PC-9 (cell line): Measurements from ENCODE around the gene TUBB4B. TPM values are rescaled to one million over a fixed set of nuclear protein-coding genes. Genes with fewer than 3 reads are reported as not detected.

Experiments used
- BruUV-seq: library from RNA; stranded (reverse); fragments of 400-500 nt; replicated peaks from 2 replicates; lab custom pipeline; 2021; lab: Mats Ljungman, UMichigan
- CTCF ChIA-PET: fragments of 300-600 bp; sonication (Branson Sonifier 250); formaldehyde crosslinking; loops from one replicate; lab custom pipeline; 2022; ENCODE audit warnings: antibody characterized with exemption; lab: Charles Lee
- POLR2A ChIA-PET: fragments of 300-600 bp; sonication (Branson Sonifier 250); formaldehyde crosslinking; loops from one replicate; lab custom pipeline; 2022; ENCODE audit warnings: antibody characterized with exemption; ENCODE audit not compliant: unreplicated experiment; lab: Charles Lee
- DNase-seq, 2 experiments: peaks; one replicate each; pipeline versions ENCODE4 v3.0.0 to v3.0.0-alpha.2; 2015 to 2022; ENCODE audit warnings: mixed read lengths in 1 of 2
- H2AFZ ChIP-seq: fragments of 200-600 bp; sonication (generic); 2 replicates; pipeline ENCODE4 v1.8.1; 2017; ENCODE audit warnings: antibody characterized with exemption
- H3F3A ChIP-seq: fragments of 200-600 bp; sonication (generic); 2 replicates; pipeline ENCODE4 v1.8.1; 2017; ENCODE audit warnings: antibody characterized with exemption, mild to moderate bottlenecking, low read depth; ENCODE audit not compliant: insufficient read depth
- H3K27ac ChIP-seq: fragments of 200-600 bp; sonication (generic); 2 replicates; pipeline ENCODE4 v1.6.1; 2016; ENCODE audit warnings: mixed run types
- H3K27me3 ChIP-seq: fragments of 200-600 bp; sonication (generic); 2 replicates; pipeline ENCODE4 v1.6.1; 2016; ENCODE audit warnings: low read depth, mixed run types; ENCODE audit not compliant: insufficient read depth
- H3K36me3 ChIP-seq: fragments of 200-600 bp; sonication (generic); 2 replicates; pipeline ENCODE4 v1.6.1; 2016; ENCODE audit warnings: low read depth, mixed run types
- H3K4me1 ChIP-seq: fragments of 200-600 bp; sonication (generic); replicated peaks from 2 replicates; pipeline ENCODE4 v1.6.1; 2016; ENCODE audit warnings: mixed run types; ENCODE audit not compliant: insufficient read depth
- H3K4me2 ChIP-seq: fragments of 200-600 bp; sonication (generic); 2 replicates; pipeline ENCODE4 v1.6.1; 2017; ENCODE audit warnings: mixed run types
- H3K4me3 ChIP-seq: fragments of 200-600 bp; sonication (generic); 2 replicates; pipeline ENCODE4 v1.6.1; 2016; ENCODE audit warnings: mixed run types
- H3K79me2 ChIP-seq: fragments of 200-600 bp; sonication (generic); 2 replicates; pipeline ENCODE4 v1.6.1; 2017; ENCODE audit warnings: low read depth, mixed run types
- H3K9me2 ChIP-seq: fragments of 200-600 bp; sonication (generic); 2 replicates; pipeline ENCODE4 v1.8.1; 2017; ENCODE audit warnings: mild to moderate bottlenecking; ENCODE audit not compliant: insufficient read depth
- H3K9me3 ChIP-seq: fragments of 200-600 bp; sonication (generic); 2 replicates; pipeline ENCODE4 v1.8.1; 2016; ENCODE audit warnings: low read depth; ENCODE audit not compliant: insufficient read depth
- H4K20me1 ChIP-seq: fragments of 200-600 bp; sonication (generic); 2 replicates; pipeline ENCODE4 v1.8.1; 2017; ENCODE audit not compliant: insufficient read depth
- EZH2 ChIP-seq: fragments of 200-600 bp; sonication (generic); IDR thresholded peaks from 2 replicates; pipeline ENCODE4 v1.8.0; 2017; ENCODE audit warnings: antibody characterized with exemption, low read depth
- intact Hi-C: fragments of 100-400 bp; cut with micrococcal nuclease; formaldehyde crosslinking; loops from one replicate; pipeline ENCODE4 v1.10.0; 2022; ENCODE audit not compliant: unreplicated experiment
- total RNA-seq: library from RNA; stranded (reverse); gene quantifications from 2 replicates; pipeline ENCODE4 v1.2.3, GENCODE V29; 2021
- TF ChIP-seq, protein P1 (sequence below): fragments of 200-600 bp; sonication (generic); conservative IDR thresholded peaks from 2 replicates; pipeline ENCODE4 v1.6.1; 2017; ENCODE audit warnings: mixed run types, antibody characterized with exemption, mild to moderate bottlenecking, moderate library complexity

The TUBB4B gene
- total RNA-seq, 1 experiment from 2014 or later, result 494 TPM

DNA sequence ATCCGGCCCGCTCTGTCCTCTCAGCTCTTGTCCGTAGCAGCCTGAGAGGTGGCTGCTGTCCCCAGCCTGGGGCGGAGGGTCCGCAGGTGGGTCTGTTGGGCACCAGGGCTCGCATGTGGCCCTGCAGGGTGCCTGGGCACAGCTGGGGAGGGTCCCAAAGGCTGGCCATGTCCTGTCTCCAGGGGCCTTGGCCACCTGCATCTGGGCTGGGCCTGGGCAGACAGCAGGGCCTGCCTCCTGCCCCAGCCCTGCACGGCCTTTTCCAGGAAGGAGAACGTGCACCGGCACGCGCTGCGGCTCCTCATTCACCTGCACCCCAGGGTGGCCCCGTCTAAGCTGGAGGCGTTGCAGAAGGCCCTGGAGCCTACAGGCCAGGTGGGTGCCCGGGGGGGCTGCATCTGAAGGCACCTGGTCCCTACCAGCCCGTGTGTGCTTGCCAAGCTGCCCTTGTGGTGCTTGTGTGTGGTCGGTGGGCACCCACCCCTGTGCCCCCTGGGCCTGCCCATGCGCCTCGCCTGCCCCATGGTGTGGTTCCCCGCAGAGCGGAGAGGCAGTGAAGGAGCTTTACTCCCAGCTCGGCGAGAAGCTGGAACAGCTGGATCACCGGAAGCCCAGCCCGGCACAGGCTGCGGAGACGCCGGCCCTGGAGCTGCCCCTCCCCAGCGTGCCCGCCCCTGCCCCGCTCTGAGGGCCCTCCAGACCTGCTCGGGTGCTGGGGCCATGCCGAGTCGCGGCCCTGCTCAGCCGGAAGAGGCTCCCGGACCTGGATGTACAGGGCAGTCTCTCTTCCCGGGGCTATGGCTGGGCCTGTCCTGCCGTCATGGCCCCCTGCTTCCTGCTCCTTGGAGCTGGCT, 31.4 kb downstream of the TUBB4B start:
- no peak for DNase-seq
- no TSS peak for BruUV-seq
- POLR2A ChIA-PET, result no interaction called here
- H3K9me3 ChIP-seq, result no peaks in the 10 kb centered on the region
- peaks cover 12% of the 10 kb centered on the region; the same call in 1 of the 2 replicates for H4K20me1 ChIP-seq
- CTCF ChIA-PET, result interaction anchor here (0.5 to 0.6 kb wide), 2 partner anchors 12 to 139 kb away, joined by 3 to 6 read pairs; no protein-coding TSS in a partner anchor
- no peaks in the 10 kb centered on the region for H3K36me3 ChIP-seq
- no peak overlapping the region for H3K27ac ChIP-seq
- H3K4me3 ChIP-seq, result no peak overlapping the region
- no peaks in the 10 kb centered on the region for H3K9me2 ChIP-seq
- intact Hi-C loops, result no loop called here
- H3K4me2 ChIP-seq, result no peak overlapping the region
- no peaks in the 10 kb centered on the region for H3K27me3 ChIP-seq
- TF ChIP-seq, protein P1, sequence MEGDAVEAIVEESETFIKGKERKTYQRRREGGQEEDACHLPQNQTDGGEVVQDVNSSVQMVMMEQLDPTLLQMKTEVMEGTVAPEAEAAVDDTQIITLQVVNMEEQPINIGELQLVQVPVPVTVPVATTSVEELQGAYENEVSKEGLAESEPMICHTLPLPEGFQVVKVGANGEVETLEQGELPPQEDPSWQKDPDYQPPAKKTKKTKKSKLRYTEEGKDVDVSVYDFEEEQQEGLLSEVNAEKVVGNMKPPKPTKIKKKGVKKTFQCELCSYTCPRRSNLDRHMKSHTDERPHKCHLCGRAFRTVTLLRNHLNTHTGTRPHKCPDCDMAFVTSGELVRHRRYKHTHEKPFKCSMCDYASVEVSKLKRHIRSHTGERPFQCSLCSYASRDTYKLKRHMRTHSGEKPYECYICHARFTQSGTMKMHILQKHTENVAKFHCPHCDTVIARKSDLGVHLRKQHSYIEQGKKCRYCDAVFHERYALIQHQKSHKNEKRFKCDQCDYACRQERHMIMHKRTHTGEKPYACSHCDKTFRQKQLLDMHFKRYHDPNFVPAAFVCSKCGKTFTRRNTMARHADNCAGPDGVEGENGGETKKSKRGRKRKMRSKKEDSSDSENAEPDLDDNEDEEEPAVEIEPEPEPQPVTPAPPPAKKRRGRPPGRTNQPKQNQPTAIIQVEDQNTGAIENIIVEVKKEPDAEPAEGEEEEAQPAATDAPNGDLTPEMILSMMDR, result no peak
- no peak for TF ChIP-seq EZH2
- no peak overlapping the region for H2AFZ ChIP-seq
- peaks cover 12% of the 10 kb centered on the region for H3K4me1 ChIP-seq
- peaks cover 24% of the 10 kb centered on the region for H3F3A ChIP-seq
- H3K79me2 ChIP-seq, result no peaks in the 10 kb centered on the region

- Histone ChIP-seq H3K4me1 (peaks cover 12% of the 10 kb centered on the region), H3K36me3 (no peaks in the 10 kb centered on the region), H4K20me1 (peaks cover 12% of the 10 kb centered on the region; the same call in 1 of the 2 replicates), H3K27me3 (no peaks in the 10 kb centered on the region), H3K79me2 (peaks cover 3% of the 10 kb centered on the region; the same call in 1 of the 2 replicates), H3F3A (peaks cover 24% of the 10 kb centered on the region), H3K27ac (no peak overlapping the region), H3K4me2 (no peak overlapping the region), H3K4me3 (no peak overlapping the region), H3K9me2 (no peaks in the 10 kb centered on the region), H3K9me3 (no peaks in the 10 kb centered on the region), H2AFZ (no peak overlapping the region)
- BruUV-seq, result TSS peak; percentile 5
- DNase-seq, result no peak
- ChIA-PET POLR2A (no interaction called here), CTCF (no interaction called here)
- intact Hi-C loops, result no loop called here
- TF ChIP-seq EZH2, result no peak
- TF ChIP-seq, protein P1, result no peak
Measured at GRCh38 chr9:137273095-137273490, 32.0 kb downstream of the TUBB4B start.

GRCh38 chr9:137273611-137274320, 32.7 kb downstream of the TUBB4B start:
- ChIA-PET POLR2A (no interaction called here), CTCF (no interaction called here)
- no peak for DNase-seq
- Histone ChIP-seq H3K4me3 (no peak overlapping the region), H3K36me3 (no peaks in the 10 kb centered on the region), H3K27ac (no peak overlapping the region), H3K9me2 (no peaks in the 10 kb centered on the region), H3K9me3 (no peaks in the 10 kb centered on the region), H3K4me2 (no peak overlapping the region), H4K20me1 (peaks cover 12% of the 10 kb centered on the region; the same call in 1 of the 2 replicates), H2AFZ (no peak overlapping the region), H3K4me1 (peaks cover 13% of the 10 kb centered on the region), H3F3A (peaks cover 24% of the 10 kb centered on the region), H3K79me2 (peaks cover 10% of the 10 kb centered on the region; the same call in 1 of the 2 replicates), H3K27me3 (no peaks in the 10 kb centered on the region)
- TF ChIP-seq, protein P1, result no peak
- TF ChIP-seq EZH2, result no peak
- intact Hi-C loops, result no loop called here
- BruUV-seq, result no TSS peak
